ENCODE data around the gene SPPL2B.
"Not testable (repeated sequence)": the region's sequence is repeated elsewhere in the genome, so short reads cannot be mapped to it uniquely, and the experiment has no call there.

Gene SPPL2B

DNA sequence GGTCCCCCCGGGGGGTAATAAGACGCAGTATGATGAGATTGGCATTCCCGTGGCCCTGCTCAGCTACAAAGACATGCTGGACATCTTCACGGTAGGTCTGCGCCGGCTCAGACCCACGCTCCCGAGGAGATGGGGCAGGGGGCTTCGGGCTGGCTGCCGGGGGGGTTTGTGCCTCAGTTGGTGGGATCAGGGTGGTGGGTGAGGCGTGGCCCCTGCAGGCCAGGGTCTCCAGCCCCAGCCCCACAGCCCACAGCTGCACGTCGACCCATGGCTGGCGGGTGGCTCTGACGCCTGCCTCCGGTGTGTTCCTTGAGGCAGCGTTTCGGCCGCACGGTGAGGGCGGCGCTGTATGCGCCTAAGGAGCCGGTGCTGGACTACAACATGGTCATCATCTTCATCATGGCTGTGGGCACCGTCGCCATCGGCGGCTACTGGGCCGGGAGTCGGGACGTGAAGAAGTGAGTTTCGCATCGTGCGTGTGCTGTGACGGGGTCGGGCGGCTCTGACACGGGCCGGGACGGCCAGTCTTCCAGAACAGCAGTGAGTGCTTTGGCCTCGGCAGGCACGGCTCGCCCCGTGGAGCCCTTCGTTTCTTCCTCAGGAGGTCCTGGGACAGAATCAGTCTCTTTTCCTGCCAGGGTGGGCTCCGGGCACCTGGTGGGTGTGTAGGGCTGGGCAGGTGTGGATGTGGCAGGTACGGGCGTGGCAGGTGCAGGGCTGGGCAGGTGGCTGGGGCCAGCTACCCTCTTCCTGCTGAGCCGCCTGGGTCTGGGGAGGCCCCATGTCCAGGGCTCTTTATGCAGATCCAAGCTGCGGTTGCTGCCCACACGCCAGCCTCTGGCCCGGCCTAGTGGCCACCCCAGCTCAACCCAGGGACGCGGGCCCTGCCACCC lies 10.5 kb downstream of the SPPL2B start:
- DNase-seq, result no peak

- DNase-seq, result no peak
Observed at GRCh38 chr19:2339644-2340310, 11.3 kb downstream of the SPPL2B start.

- DNase-seq, result no peak
Observed at GRCh38 chr19:2340496-2341243, 12.2 kb downstream of the SPPL2B start.

DNA sequence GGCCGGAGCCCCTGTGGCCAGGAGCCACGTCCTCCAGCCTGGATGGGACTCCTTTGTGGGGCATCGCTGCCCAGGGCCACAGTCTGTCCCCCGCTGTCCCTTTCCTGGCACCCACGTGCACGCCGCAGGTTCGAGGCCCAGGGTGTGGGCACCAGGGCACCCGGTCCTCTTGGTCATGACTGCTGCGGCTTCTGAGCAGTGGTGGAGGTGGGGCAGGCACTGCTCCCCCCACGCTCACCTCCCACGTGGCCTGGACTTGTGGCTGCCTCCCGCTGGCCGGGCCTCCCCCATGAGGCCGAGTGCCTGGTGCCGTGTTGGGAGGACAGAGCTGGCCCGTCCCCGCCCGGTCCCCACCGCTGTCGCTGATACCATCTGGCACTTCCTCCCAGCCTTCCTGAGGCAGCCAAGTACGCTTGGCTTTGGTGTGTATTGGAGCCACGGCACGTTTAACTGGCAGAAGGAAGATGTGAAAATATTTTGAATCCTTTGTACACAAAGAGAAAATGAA lies 12.8 kb downstream of the SPPL2B start:
- DNase-seq, result no peak

DNA sequence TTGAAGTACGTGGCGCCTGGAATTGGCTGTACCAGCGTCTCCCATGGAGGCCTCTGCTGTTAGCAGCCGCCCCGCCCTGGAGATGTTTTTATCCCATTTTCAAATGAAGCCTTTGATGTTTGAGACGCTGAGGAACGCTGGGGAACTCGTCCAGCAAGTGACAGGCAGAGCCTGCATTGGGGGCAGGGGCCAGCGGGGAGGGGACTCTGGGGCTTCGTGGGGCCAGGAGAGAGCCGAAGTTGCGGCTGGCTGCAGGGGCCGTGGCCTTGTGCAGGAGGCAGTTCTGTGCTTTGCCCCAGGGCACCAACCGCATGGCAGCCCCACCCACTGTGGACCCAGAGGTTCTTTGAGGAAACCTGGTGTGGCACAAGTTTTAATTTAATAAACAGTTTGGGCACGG lies 13.5 kb downstream of the SPPL2B start:
- DNase-seq, result no peak

GRCh38 chr19:2342656-2343288 lies 14.3 kb downstream of the SPPL2B start:
- no peak for DNase-seq

GRCh38 chr19:2343289-2343982 lies 15.0 kb downstream of the SPPL2B start:
- no peak for DNase-seq

GRCh38 chr19:2344381-2344870 lies 15.9 kb downstream of the SPPL2B start:
- no peak for DNase-seq

GRCh38 chr19:2345076-2345475 lies 16.6 kb downstream of the SPPL2B start:
- no peak for DNase-seq

- no peak for DNase-seq
Observed at GRCh38 chr19:2345794-2346663, 17.5 kb downstream of the SPPL2B start.

DNA sequence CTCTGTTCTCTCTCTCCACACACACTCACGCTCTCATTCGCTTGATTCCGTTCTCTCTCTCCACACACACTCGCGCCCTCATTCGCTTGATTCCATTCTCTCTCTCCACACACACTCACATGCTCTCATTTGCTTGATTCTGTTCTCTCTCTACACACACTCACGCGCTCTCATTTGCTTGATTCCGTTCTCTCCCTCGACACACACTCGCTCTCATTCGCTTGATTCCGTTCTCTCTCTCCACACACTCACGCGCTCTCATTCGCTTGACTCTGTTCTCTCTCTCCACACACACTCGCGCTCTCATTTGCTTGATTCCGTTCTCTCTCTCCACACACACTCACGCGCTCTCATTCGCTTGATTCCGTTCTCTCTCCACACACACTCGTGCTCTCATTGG lies 21.3 kb downstream of the SPPL2B start:
- not testable (repeated sequence) for DNase-seq

DNA sequence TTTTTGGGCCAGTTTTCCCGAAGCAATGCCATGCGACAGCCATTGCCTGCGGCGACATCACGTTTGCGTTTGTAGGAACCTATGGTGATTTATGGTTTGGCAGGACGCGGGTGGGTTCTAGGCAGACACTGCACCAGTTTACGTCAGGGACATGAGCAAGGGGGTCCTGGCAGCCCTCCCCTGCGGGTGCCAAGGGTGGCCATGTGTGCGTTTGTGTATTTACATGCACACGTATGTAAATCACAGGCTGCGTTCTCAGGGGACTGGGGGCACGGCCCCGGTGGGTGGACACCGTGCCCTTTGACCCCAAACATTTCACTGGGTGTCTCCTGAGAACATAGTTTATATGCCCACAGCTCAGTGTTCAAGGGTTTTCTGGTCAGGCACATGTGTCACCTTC lies 22.2 kb downstream of the SPPL2B start:
- DNase-seq, result no peak

DNA sequence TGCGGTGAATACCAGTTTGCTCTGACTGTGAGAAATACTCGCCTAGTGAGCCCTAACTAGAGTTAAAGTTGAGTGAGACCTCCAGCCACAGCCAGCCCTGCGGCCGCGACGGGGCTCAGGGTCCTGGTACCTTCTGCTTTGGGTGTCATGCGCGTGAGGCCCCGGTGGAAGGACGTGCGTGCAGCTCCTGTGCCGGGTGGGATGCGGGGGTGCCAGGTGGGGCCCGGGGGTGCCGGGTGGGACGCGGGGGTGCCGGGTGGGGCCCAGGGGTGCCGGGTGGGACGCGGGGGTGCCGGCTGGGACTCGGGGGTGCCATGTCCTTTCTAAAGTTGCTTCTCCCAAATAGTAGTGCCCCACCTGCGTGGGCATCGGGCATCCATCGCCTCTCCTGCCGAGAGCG lies 23.1 kb downstream of the SPPL2B start:
- DNase-seq, result no peak

GRCh38 chr19:2352121-2352520 lies 23.6 kb downstream of the SPPL2B start:
- no peak for DNase-seq

- DNase-seq, result no peak
Observed at GRCh38 chr19:2353159-2353886, 24.8 kb downstream of the SPPL2B start.

GRCh38 chr19:2353887-2354592 lies 25.6 kb downstream of the SPPL2B start:
- DNase-seq, result no peak

DNA sequence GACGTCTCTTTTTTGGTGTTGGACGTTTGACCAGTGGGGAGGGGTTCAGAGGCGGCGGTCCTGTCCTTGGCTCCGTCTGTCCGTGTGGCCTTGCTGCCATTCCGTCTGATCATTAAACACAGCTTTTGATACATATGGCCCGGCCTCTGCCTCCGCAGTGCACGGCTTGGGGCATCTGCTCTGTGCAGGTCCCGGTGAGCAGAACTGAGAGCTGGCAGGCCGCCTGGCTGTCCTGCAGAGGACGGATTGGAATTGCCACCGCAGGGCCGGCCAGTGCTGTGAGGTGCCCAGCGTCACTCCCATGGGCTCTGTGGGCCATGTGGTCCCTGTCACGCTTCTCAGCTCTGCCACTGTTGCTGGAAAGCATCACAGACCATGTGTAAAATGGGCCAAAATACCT lies 26.2 kb downstream of the SPPL2B start:
- DNase-seq, result no peak

- no peak for DNase-seq
Observed at GRCh38 chr19:2355168-2356035, 26.9 kb downstream of the SPPL2B start.
